ENCODE data around the gene LDB2.

The LDB2 gene

GRCh38 chr4:16881151-16881884, 17.1 kb downstream of the LDB2 start:
- FAIRE-seq (no peak), DNase-seq (ENCODE audit: insufficient read length) (no peak)
- TF ChIP-seq TAF1 (IDR thresholded peaks at IDR 0.05; ENCODE audit: borderline replicate concordance, low read depth, low read length) (no peak), POLR2AphosphoS5 (IDR thresholded peaks at IDR 0.05; ENCODE audit: low read depth, low read length) (no peak), POLR2A (IDR thresholded peaks at IDR 0.05; ENCODE audit: low read depth, low read length) (no peak)

- FAIRE-seq (no peak), DNase-seq (ENCODE audit: insufficient read length) (no peak)
- no peak for TF ChIP-seq TAF1 (IDR thresholded peaks at IDR 0.05; ENCODE audit: borderline replicate concordance, low read depth, low read length)
- TF ChIP-seq POLR2AphosphoS5 (IDR thresholded peaks at IDR 0.05; ENCODE audit: low read depth, low read length): no peak
- TF ChIP-seq POLR2A (IDR thresholded peaks at IDR 0.05; ENCODE audit: low read depth, low read length): no peak
Measured at GRCh38 chr4:16875487-16875886, 23.0 kb downstream of the LDB2 start.

DNA sequence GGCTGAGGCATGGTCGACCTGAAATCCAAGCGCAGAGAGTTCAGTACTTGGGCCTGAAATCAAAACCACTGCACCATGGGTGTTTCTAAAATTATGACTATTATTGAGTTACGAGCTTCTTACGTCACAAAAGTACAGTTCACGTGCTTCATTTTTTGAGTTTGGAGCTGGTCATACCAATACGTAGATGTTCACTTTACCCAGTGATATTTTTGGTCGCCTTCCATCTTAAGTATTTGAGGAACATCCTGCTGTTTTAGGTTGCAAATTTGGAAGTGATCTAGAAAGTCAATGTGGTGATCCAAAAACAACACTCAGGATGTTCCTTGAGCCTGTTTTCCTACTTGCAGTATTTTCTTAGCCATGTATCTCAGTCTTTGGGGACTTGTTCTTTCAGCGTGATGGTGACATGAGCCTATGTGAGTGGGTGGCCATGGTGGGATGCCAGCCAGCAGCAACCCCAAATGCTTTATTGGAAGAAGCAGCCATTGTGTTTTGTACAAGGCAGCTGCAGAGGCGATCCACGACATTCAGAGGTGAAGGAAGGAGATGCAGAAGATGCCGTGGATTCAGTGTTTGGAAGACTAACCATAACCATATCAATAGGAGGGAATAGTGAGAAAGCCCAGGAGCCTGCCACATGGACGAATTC, 28.7 kb downstream of the LDB2 start:
- DNase-seq (ENCODE audit: insufficient read length) (no peak), FAIRE-seq (no peak)
- TF ChIP-seq TAF1 (IDR thresholded peaks at IDR 0.05; ENCODE audit: borderline replicate concordance, low read depth, low read length): no peak
- TF ChIP-seq POLR2AphosphoS5 (IDR thresholded peaks at IDR 0.05; ENCODE audit: low read depth, low read length): no peak
- TF ChIP-seq POLR2A (IDR thresholded peaks at IDR 0.05; ENCODE audit: low read depth, low read length): no peak

DNA sequence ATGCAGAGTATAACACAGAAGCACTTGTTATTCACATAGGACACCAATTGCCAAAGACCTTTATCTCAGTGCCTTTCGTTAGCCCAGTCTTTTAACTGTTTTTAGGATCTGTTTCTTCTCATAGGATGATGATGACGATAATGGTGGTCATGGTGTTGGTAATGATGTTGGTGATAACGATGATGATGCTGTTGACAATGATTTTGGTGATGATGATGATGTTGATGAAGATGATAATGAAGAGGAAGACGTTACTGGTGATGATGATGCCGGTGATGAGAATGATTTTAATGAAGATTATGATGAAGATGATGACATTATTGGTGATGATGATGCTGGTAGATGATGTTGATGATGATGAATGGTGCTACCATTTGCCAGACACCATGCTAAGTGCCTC, 29.8 kb downstream of the LDB2 start:
- TF ChIP-seq POLR2A (IDR thresholded peaks at IDR 0.05; ENCODE audit: low read depth, low read length) (no peak), POLR2AphosphoS5 (IDR thresholded peaks at IDR 0.05; ENCODE audit: low read depth, low read length) (no peak), TAF1 (IDR thresholded peaks at IDR 0.05; ENCODE audit: borderline replicate concordance, low read depth, low read length) (no peak)
- no peak for FAIRE-seq
- no peak for DNase-seq (ENCODE audit: insufficient read length)

DNA sequence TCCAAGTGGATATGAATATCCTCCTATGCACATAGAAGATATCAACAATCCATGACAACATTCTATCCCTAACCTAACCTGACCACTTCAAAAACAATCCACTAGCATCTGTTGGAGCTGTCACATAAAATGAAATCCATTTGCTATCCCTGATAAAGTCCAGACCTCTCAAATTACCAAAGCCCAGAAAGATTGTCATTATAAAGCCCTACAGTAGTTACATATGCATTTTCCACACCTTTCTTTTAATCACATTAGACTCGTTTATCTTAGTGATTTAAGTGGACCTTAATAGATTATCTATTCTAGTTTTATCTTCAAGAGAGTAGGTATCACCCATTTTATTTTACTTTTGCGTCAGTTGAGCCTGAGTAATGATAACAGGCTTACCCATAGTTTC, 30.6 kb downstream of the LDB2 start:
- TF ChIP-seq POLR2A (IDR thresholded peaks at IDR 0.05; ENCODE audit: low read depth, low read length) (no peak), POLR2AphosphoS5 (IDR thresholded peaks at IDR 0.05; ENCODE audit: low read depth, low read length) (no peak), TAF1 (IDR thresholded peaks at IDR 0.05; ENCODE audit: borderline replicate concordance, low read depth, low read length) (no peak)
- FAIRE-seq (no peak), DNase-seq (ENCODE audit: insufficient read length) (no peak)

DNA sequence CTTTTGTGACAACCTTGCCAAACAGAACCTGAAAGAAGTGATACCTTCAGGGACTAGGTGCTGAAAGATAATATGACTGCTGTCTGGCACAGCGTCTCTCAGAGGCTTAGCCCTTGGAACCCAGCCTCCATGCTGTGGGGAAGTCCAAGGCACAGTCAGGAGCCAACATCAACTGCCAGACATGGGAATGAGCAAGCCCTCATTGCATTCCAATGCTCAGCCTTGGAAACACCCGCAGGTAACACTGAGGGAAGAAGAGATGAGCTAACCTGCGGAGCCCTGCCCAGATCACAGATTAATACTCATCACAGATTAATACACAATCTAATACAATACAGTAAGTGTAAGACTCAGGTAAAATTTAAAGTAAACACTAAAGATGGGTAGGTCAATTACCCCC, 31.5 kb downstream of the LDB2 start:
- no peak for FAIRE-seq
- DNase-seq (ENCODE audit: insufficient read length): no peak
- TF ChIP-seq TAF1 (IDR thresholded peaks at IDR 0.05; ENCODE audit: borderline replicate concordance, low read depth, low read length): no peak
- no peak for TF ChIP-seq POLR2AphosphoS5 (IDR thresholded peaks at IDR 0.05; ENCODE audit: low read depth, low read length)
- TF ChIP-seq POLR2A (IDR thresholded peaks at IDR 0.05; ENCODE audit: low read depth, low read length): no peak

DNA sequence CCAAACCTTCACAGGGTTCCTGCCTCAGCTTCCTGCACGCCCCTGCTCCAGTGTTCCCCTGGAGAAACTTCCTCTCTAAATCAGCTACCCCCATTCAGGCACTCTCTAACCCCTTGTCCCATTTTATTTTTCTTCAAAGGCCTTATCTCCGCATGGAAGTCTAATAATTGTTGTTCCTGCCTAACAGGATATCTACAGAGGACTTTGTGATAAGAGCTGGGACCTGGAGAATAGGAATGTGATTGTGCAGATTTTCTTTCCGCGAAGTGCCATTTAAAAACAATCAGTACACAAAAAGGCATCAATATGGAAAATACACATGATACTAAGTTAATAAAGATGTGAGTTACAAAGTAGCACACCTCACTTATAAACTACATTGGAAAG, 32.6 kb downstream of the LDB2 start:
- no peak for FAIRE-seq
- DNase-seq (ENCODE audit: insufficient read length): no peak
- no peak for TF ChIP-seq POLR2A (IDR thresholded peaks at IDR 0.05; ENCODE audit: low read depth, low read length)
- TF ChIP-seq TAF1 (IDR thresholded peaks at IDR 0.05; ENCODE audit: borderline replicate concordance, low read depth, low read length): no peak
- no peak for TF ChIP-seq POLR2AphosphoS5 (IDR thresholded peaks at IDR 0.05; ENCODE audit: low read depth, low read length)

- TF ChIP-seq POLR2A (IDR thresholded peaks at IDR 0.05; ENCODE audit: low read depth, low read length): no peak
- no peak for TF ChIP-seq POLR2AphosphoS5 (IDR thresholded peaks at IDR 0.05; ENCODE audit: low read depth, low read length)
- FAIRE-seq: no peak
- no peak for DNase-seq (ENCODE audit: insufficient read length)
Measured at GRCh38 chr4:16865209-16865896, 33.1 kb downstream of the LDB2 start.

GRCh38 chr4:16864199-16864598, 34.2 kb downstream of the LDB2 start:
- DNase-seq (ENCODE audit: insufficient read length) (no peak), FAIRE-seq (no peak)
- TF ChIP-seq POLR2AphosphoS5 (IDR thresholded peaks at IDR 0.05; ENCODE audit: low read depth, low read length) (no peak), TAF1 (IDR thresholded peaks at IDR 0.05; ENCODE audit: borderline replicate concordance, low read depth, low read length) (no peak), POLR2A (IDR thresholded peaks at IDR 0.05; ENCODE audit: low read depth, low read length) (no peak)

GRCh38 chr4:16862697-16863096, 35.7 kb downstream of the LDB2 start:
- TF ChIP-seq POLR2AphosphoS5 (IDR thresholded peaks at IDR 0.05; ENCODE audit: low read depth, low read length) (no peak), TAF1 (IDR thresholded peaks at IDR 0.05; ENCODE audit: borderline replicate concordance, low read depth, low read length) (no peak), POLR2A (IDR thresholded peaks at IDR 0.05; ENCODE audit: low read depth, low read length) (no peak)
- FAIRE-seq: no peak
- no peak for DNase-seq (ENCODE audit: insufficient read length)

- DNase-seq (ENCODE audit: insufficient read length) (no peak), FAIRE-seq (no peak)
- no peak for TF ChIP-seq POLR2A (IDR thresholded peaks at IDR 0.05; ENCODE audit: low read depth, low read length)
Measured at GRCh38 chr4:16860516-16860915, 37.9 kb downstream of the LDB2 start.

GRCh38 chr4:16859031-16859430, 39.4 kb downstream of the LDB2 start:
- DNase-seq (ENCODE audit: insufficient read length) (no peak), FAIRE-seq (no peak)
- TF ChIP-seq TAF1 (IDR thresholded peaks at IDR 0.05; ENCODE audit: borderline replicate concordance, low read depth, low read length) (no peak), POLR2AphosphoS5 (IDR thresholded peaks at IDR 0.05; ENCODE audit: low read depth, low read length) (no peak), POLR2A (IDR thresholded peaks at IDR 0.05; ENCODE audit: low read depth, low read length) (no peak)
